CD4-positive, alpha-beta T cell treated with Interleukin-4 for 1 hour (primary cell): ENCODE results near the gene CDH16.
"Not testable (repeated sequence)": the region's sequence is repeated elsewhere in the genome, so short reads cannot be mapped to it uniquely, and the experiment has no call there.

Experiments
- DNase-seq, 2 donors: peaks; one replicate each; pipeline ENCODE4 v3.0.0-alpha.2; 2020 to 2022

Gene CDH16

DNA sequence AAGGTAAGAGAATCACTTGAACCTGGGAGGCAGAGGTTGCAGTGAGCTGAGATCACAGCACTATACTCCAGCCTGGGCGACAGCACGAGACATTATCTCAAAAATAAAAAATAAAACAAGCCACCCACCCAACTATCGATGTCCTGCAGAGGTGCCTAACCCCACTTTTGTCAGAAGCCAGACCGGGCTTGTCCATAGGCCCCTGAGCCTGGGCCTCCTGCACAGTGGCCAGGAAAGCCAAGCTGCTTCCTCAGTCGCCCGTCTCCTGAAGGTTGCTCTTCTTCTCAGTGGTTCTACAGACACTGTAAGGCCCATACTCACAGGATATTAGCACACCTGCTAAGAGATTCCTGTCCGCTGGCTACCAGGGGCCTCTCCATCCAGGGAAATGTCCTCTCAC lies 27.9 kb upstream of the CDH16 start:
- DNase-seq = no peak

- no peak for DNase-seq
Observed at GRCh38 chr16:66945939-66946338, 27.3 kb upstream of the CDH16 start.

- DNase-seq = not testable (repeated sequence)
Observed at GRCh38 chr16:66944971-66945370, 26.3 kb upstream of the CDH16 start.

DNA sequence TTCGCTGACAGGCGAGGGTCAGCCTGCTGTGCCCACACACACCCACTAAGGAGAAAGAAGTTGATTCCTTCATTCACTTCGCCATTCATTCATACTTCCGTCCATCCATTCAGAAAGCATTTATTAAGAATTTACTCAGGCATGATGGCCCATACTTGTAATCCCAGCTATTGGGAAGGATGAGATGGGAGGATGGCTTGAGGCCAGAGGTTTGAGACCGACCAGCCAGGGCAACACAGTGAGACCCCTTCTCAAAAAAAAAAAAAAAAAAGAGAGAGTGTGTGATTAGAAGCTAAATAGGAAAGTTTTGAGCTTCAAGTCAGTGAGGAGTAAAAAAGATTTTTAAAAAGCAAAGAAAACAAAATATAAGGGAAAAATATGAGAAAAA lies 25.4 kb upstream of the CDH16 start:
- no peak for DNase-seq

GRCh38 chr16:66943426-66944053 lies 24.9 kb upstream of the CDH16 start:
- no peak for DNase-seq

GRCh38 chr16:66942981-66943380 lies 24.3 kb upstream of the CDH16 start:
- no peak for DNase-seq

- DNase-seq = no peak
Observed at GRCh38 chr16:66940236-66940635, 21.6 kb upstream of the CDH16 start.

DNA sequence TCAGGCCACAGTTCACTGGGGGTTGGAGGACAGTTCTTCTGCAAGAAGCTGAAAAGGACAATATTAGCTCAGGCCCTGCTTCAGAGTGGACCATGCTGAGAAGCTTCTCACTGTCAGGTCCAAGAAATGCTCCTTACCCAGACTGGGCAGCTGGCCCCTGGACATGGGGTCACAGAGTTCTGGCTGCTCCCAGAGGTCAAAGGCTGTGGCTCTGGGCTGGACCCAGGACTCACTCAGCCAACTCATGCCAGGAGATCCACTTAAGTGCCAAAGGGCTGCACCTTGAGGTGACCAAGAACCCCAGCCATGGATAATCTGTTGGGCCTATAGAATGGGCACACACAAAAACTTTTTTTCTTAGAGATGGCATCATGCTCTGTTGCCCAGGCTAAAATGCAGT lies 20.7 kb upstream of the CDH16 start:
- no peak for DNase-seq

- no peak for DNase-seq
Observed at GRCh38 chr16:66937725-66938337, 19.1 kb upstream of the CDH16 start.

DNA sequence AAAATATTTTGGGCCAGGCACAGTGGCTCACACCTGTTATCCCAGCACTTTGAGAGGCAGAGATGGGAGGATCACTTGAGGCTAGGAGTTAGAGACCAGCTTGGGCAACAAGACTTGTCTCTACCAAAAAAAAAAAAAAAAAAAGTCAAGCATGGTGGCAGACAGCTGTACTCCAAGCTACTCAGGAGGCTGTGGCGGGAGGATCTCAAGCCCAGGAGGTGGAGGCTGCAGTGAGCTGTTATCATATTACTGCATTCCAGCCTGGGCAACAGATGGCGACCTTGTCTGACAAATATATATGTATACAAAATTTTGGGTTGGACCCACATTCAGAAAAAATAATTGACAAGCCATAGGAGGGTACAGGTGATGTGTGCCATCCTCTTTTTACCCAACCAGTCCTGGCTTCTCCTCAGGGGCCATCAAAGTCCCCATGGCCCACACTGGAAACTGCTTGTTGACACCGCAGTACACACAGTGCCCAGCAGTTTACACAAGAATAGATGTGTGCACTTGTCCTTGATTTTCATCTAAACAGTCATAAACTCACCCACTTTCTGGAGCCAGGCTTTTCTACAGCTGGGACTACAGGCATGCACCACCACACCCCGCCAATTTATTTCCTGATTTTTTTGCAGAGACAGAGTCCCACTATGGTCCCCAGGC lies 18.3 kb upstream of the CDH16 start:
- DNase-seq = no peak

DNA sequence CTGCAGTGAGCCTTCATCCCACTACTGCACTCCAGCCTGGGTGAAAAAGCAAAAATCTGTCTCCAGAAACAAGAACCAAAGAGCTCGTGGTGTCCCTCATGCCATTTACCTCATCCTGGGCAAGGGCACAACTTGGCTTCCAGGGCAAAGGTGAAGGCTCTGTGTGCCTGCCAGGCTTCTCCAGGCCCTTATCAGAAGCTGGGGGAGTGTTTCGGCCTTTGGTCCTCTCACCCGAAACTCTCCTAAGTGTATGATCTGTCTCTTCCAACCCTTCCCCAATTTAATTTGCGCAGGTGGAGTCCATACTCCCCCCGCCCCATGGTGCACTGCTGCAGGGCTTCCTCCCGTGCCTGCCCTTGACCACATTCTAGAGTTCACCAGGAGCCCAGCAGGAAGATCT lies 17.8 kb upstream of the CDH16 start:
- no peak for DNase-seq

DNA sequence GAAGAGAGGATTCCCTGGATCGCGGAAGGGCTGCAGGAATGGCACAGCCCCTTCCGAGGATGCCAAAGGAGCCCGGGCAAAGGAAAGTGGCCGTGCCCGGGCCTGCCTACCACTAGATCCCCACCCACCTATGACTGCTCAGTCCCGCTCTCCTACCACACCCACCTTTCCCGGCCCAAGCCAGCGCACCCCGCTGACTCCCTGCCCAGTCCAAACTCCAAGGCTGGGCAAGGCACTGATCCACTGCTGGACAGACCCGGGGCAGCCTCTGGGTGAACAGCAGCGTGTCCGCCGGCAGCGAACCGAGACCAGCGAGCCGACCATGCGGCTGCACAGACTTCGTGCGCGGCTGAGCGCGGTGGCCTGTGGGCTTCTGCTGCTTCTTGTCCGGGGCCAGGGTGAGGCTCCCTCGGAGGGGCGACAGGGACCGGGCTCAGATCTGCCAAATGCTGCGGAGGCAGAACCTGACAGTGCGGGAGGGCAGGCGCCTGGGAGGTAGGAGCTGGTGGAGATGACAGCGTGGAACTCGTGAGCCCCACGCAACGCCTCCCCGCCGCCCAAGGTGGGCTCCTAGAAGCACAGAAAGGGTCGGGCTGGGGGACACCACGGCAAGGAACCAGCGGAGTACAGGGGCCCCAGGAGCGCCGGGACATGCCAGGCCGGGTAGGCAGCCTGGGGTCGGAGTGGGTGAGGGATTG lies 16.8 kb upstream of the CDH16 start, which contains the start of gene CES2:
TSS of gene CES2 (plus strand) at position 203 of the 698 bp plus-strand sequence. CDS start at position 323, 120 bp downstream.
- DNase-seq = no peak

- DNase-seq = not testable (repeated sequence)
Observed at GRCh38 chr16:66934839-66935313, 16.2 kb upstream of the CDH16 start.

DNA sequence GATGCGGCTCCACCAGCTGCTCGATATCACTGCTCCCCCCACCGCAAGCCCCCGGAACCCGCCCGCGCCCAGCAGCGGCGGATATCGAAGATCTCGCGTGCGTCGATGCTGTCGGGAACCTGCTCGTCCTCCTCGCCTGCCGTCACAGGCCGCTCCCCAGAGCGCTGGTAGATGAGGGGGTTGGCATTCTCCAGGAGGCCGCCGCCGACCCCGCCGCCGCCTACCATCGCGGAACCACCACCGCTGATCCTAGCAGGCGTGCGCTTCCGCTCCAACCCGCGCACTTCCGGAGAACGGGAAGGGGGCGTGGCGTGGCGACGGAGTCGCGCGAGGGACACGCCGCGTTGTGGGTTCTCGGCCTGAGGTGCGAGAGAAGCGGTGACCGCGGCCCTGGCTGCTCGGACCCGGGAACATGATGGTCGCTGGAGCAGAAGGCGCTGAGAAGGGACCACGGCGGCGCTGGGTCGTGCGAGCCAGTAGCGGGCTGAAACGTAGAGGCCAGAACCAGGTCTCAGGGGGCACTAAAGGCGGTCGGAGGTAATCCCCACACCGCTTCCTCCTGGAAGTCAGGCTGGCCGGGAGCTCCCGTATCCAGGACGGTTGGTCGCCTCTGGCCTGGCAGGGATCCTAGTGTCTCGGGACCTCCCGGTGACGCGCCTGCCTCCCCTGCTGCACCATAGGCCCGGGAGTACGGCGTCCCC lies 15.6 kb upstream of the CDH16 start, which contains the start of gene CIAO2B:
TSS of gene CIAO2B (minus strand) at position 265 of the 701 bp plus-strand sequence. CDS start at position 227, 38 bp downstream.
- peak; percentile 87 to 90 for DNase-seq

- no peak for DNase-seq
Observed at GRCh38 chr16:66933776-66934137, 15.1 kb upstream of the CDH16 start.

DNA sequence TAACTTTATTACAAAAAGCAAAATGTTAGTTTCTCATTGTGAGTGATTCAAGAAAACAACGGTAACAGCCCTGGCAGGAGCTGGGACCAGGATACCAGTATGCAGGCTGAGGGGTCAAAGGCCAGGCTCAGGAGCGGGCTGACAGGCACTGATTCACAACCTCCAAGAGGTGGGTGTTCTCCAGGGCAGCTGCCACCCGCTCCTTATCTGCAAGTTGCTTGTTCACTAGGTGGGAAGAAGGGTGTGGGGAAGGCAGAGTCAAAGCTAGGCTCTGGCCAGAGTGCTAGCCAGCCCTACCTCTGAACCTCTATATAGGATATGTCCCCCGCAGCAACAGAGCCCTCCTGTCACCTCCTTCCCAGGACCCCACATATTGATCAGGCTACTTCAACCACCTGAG lies 13.4 kb upstream of the CDH16 start:
- DNase-seq = no peak

DNA sequence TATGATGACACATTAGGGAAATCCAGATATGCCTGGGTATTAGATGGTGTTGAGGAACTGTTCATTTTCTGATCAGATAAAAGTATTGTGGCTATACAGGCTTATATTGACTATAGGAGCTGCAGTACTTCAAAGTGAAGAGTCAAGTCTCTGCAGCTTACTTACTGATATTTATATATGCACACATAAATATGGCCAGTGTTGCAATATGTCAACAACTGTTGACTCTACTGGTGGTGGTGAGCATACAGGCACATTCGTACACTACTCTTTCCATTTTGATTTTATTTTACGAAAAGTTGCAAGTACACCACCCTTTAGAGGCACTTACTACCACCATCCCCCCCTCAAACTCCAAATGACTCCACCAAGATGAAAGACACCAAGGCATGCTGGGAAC lies 13.0 kb upstream of the CDH16 start:
- no peak for DNase-seq

- no peak for DNase-seq
Observed at GRCh38 chr16:66930189-66930588, 11.5 kb upstream of the CDH16 start.

DNA sequence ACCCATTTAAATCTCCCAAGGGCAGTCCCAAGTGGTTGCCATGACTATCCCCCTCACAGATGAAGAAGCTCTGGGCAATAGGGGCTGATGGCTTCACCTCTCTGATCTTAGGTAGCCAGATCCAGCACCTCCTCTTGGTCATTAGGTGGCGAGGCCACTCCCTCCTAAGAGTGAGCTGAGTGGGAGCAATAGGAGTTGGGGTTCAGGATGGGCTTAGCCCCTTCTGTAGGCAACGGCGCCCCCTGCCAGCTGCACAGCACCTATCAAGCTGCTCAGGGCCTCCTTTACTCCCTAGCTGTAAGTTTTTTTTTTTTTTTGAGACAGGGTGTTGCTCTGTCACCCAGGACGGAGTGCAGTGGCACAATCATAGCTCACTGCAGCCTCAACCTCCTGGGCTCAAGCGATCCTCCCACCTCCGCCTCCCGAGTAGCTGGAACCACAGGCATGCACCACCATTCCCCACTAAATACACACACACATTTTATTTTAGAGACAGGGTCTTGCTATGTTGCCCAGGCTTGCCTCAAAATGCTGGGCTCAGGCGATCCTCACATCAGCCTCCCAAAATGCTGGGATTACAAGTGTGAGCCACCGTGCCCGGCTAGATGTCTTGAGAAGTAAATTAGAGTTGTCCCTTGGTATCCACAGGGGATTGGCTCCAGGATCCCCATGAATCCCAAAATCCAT lies 10.2 kb upstream of the CDH16 start:
- DNase-seq = peak; percentile 29

GRCh38 chr16:66927918-66928649 lies 9.4 kb upstream of the CDH16 start:
- no peak for DNase-seq

- peak in 1 of 2 donors; percentile 22 for DNase-seq
Observed at GRCh38 chr16:66926961-66927436, 8.3 kb upstream of the CDH16 start.
